Vagina (tissue), 2 donors: Measurements from ENCODE around the gene C1QTNF1.

Source experiments
- CTCF ChIP-seq, 3 experiments: fragments of 450-650 bp in 2 of 3; fragments of 200-600 bp in 1 of 3; sonication (generic) in 1 of 3; IDR thresholded peaks; one replicate each; pipeline ENCODE4 v1.5.1; 2017 to 2019; ENCODE audit warnings: antibody characterized with exemption in 3 of 3, mild to moderate bottlenecking in 2 of 3, moderate library complexity in 2 of 3
- POLR2A ChIP-seq, 2 donors: fragments of 450-650 bp; IDR thresholded peaks; one replicate each; pipeline ENCODE4 v1.6.1; 2017; ENCODE audit warnings: antibody characterized with exemption in 2 of 2, mild to moderate bottlenecking in 2 of 2, moderate library complexity in 2 of 2
- POLR2AphosphoS5 ChIP-seq, 2 donors: sonication (generic); formaldehyde crosslinking; IDR thresholded peaks; one replicate each; pipeline ENCODE4 v1.9.0; 2017; ENCODE audit warnings: antibody characterized with exemption in 2 of 2, mild to moderate bottlenecking in 2 of 2, low read depth in 1 of 2; ENCODE audit not compliant: insufficient read depth in 1 of 2

- no peak for TF ChIP-seq POLR2AphosphoS5 (IDR thresholded peaks at IDR 0.05; ENCODE audit: insufficient read depth in 1 of 2, low read depth in 1 of 2)
- TF ChIP-seq CTCF (IDR thresholded peaks at IDR 0.05): no peak
- TF ChIP-seq POLR2A (IDR thresholded peaks at IDR 0.05): no peak
These were observed 24.8 kb upstream of the C1QTNF1 start for GRCh38 chr17:78999056-78999768.
